HG02571 (cell line): Measurements from ENCODE around the gene AARS1.
A peak's percentile ranks its signal among the peaks of the same experiment; 100 is the strongest.
"Not testable (repeated sequence)": the region's sequence is repeated elsewhere in the genome, so short reads cannot be mapped to it uniquely, and the experiment has no call there.

Experiments
- ATAC-seq: cut with Tn5 transposase; IDR thresholded peaks from one replicate; pipeline ENCODE4 v1.9.1; 2021; ENCODE audit warnings: mild to moderate bottlenecking, moderate library complexity; ENCODE audit not compliant: unreplicated experiment

Gene AARS1

DNA sequence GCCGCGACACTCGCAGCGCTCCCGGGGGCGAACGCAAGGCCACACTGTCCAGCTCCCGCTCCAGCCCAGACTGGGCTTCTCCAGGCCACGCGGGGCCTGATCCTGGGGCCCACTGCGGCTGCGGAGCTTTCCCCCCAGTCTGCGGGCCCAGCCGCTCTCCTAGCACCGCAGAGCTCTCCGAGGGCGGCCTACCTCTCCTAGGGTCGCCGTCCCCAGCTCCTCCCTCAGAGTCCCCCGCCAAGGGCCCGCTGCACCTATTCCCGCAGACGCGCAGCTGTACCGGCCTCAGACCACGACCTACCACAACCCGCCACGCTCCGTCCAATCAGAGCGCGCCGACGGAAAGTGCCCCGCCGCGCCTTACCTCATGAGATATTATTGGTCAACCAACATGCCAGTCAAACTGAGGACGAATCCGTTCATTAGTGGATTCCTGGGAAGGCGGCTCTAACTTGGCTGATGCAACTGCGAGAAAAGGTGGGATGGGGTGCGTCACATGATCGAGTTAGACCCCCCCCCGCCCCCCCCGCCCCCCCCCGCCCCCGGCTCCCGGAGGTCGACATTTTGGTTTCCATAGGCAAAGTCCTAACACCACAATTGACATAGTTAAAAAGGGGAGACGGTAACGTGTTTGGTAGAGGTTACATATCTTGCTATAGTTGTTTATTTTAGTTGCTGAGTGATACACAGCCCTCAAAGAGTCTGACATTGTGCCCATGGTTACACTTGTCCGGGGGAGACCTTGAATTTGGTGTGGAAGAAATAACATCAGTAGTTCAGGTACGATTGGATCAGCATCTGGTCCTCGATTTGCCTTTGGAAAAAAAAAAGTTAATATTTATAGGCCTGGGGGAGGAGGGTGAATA, at the start of gene AARS1:
AARS1 (minus strand) TSS at position 278 of the 866 bp plus-strand sequence. CDS start 6,743 bp downstream, outside the sequence.
- peak; percentile 97 for ATAC-seq

DNA sequence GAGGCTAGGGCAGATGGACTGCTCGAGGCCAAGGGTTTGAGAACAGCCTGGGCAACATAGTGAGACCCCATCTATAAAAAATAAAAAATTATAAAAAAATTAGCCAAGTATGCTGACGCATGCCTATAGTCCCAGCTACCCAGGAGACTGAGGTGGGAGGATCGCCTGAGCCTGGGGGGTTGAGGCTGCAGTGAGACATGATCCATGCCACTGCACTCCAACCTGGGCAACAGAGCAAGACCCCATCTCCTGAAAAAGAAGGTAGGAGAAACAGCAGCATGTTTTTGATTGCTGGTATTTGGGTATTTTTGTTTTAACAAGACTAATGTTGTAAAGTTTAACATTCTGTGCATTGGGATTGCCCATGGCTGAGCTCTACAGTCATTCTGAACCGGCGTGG, 48.5 kb upstream of the AARS1 start:
- no peak for ATAC-seq

DNA sequence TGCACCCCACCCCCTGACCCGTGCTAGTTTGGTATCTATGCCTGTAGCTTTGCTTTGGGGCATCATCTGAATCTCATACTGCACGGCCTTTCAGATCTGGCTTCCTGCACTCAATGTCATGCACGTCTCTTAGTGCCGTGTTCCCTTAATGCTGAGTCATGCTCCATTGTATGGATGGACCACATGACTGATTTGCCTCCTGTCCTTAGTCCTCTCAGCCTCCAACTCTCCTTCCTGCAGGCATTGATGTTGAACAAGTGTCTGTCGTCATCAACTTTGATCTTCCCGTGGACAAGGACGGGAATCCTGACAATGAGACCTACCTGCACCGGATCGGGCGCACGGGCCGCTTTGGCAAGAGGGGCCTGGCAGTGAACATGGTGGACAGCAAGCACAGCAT, 43.4 kb upstream of the AARS1 start:
- ATAC-seq, result not testable (repeated sequence)

DNA sequence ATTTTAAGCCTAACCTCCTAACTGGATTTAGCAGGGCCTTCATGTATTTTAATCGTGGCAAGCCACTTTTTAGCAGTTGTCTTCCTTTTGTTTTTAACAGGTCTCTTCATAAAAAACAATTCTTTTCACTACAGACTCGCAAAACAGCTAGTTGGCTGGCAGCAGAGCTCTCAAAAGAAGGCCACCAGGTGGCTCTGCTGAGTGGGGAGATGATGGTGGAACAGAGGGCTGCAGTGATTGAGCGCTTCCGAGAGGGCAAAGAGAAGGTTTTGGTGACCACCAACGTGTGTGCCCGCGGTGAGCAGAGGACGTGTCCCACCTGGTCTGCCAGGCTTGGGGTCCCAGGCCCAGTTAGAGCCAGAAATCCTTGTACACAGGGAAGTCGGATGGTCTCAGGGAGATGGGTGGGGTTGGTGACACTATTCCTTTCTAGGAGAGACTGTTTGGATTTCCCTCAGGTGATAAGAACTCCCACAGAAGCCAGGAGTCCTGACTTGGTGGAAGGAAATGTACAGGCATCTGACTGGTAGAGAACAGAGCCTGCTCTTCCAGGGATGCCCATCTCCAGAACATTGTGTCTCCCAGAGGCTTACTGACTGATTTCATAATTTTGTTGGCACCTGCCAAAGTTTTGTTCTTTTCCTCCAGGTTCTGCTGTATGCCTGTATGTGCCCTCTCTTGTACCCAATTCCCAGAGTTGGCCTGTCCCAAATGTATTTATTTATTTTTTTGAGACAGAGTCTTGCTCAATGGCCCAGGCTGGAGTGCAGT, 42.5 kb upstream of the AARS1 start:
- no peak for ATAC-seq

DNA sequence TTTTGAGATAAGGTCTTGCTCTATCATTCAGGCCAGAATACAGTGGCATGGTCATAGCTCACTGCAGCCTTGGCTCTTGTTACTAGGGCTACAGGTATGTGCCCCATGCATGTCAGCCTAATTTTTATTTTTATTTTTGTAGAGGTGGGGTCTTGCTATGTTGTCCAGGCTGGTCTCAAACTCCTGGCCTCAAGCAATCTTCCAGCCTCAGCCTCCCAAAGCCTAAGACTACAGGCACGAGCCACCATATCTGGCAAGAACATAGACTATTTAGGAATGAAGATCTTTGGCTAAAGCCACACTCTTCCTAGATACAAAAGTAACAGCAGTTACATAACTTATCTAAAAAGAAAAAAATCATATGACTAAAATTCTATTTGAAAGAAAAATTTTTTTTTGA, 41.8 kb upstream of the AARS1 start:
- ATAC-seq, result no peak

DNA sequence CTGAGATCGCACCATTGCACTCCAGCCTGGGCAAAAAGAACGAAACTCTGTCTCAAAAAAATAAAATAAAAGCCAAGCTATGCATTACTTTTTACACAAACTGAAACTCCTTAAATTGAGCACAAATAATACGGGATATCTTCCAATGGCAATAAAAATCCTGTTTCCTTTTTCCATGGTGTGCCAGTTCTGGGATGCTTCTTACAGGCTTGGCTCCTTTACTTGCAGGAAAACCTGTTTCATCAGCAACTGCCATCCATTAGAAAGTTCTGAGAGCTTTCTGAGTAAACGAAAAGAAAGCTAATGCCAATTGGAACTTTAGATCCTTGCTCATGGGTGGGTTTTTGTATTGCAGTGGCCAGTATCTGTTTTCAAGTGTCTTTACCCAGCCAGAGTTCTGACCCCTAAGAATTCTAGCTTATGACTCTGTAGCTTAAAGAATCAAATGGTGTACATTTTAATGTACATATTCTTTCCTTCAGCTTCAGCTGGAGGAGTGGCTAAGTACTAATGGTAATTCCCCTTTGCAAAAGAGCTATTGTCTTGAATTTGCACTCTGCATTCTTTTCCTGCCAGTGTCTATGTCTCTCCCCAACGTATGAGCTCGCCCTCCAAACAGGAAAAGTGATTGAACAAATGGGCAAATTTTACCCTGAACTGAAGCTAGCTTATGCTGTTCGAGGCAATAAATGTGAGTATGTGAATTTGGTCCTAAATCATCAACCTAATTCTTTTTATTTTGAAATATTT, 35.9 kb upstream of the AARS1 start:
- no peak for ATAC-seq

DNA sequence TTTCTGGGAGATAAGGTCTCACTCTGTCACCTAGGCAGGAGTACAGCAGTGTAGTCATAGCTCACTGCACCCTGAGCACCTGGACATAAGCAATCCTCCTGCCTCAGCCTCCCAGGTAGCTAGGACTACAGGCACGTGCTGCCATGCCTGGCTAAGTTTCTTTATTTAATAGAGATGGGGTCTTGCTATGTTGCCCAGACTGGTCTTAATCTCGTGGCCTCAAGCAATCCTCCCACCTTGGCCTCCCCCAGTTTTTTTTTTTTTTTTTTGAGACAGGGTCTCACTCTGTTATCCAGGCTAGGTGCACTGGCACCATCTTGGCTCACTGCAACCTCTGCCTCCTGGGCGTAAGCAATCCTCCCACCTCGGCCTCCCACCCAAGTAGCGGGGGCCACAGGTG, 30.8 kb upstream of the AARS1 start:
- no peak for ATAC-seq

DNA sequence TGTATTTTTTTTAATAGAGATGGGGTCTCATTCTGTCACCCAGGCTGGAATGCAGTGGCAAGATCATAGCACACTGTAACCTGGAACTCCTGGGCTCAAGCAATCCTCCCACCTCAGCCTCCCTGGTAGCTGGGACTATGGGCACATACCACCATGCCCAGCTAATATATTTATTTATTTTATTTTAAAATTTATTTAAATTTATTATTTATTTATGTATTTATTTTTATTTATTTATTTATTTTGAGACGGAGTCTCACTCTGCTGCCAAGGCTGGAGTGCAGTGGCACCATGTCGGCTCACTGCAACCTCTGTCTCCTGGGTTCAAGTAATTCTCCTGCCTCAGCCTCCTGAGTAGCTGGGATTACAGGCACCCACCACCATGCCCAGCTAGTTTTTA, 18.4 kb upstream of the AARS1 start:
- not testable (repeated sequence) for ATAC-seq

DNA sequence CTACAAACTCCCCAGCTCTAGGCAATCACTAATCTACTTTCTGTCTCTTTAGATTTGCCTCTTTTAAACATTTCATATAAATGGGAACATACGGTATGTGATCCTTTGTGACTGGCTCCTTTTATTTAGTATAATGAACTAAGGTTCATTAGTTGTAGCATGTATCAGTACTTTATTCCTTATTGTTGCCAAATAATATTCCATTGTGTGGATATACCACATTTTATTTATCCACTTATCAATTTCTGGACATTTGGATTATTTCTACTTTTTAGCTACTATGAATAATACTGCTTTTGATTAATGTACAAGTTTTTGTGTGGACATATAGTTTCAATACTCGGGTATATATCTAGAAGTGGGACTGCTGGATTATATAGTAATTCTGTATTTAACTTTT, 17.6 kb upstream of the AARS1 start:
- no peak for ATAC-seq

DNA sequence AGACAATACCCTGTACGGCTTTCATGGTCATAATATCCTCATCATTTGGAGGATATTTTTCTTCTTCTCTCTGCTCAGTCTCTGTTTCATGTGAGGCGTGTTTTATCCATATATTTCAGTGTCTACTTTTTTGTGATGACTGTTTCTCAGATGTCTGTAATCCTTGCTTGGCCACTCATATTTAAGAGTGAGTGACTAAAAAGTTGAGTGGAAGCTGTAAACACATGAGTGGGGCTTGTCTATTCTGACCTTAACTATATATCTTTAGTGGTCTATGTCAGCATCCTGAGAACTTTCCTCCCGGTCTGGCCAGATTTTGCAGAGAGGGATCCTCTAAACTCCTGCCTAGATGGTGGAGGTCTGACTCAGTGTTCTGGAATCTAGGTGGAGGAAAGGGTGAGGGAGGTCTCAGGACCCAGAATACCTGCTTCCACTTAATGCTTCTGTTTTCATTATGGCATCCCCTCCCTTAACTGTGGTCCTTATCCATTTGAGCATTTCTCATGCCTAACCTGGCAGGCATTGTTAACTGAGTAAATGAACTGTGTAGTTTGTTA, 15.7 kb upstream of the AARS1 start:
- no peak for ATAC-seq

DNA sequence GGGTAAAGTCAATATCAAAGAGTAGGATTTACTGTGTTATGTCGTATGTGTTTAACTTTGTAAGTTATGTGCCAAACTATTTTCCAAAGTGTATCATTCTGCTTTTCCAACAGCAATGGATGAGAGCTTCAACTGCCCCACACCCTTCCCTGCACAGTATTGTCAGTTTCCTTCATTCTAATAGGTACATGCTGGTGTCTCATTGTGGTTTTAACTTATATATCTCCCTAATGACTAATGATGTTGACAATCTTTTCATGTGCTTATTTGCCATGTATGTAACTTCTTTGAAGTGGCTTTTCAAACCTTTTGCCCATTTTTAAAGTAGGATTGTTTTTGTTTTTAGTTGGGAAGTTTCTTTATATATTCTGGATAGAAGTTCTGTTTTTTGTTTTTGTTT, 13.4 kb upstream of the AARS1 start:
- ATAC-seq, result no peak

DNA sequence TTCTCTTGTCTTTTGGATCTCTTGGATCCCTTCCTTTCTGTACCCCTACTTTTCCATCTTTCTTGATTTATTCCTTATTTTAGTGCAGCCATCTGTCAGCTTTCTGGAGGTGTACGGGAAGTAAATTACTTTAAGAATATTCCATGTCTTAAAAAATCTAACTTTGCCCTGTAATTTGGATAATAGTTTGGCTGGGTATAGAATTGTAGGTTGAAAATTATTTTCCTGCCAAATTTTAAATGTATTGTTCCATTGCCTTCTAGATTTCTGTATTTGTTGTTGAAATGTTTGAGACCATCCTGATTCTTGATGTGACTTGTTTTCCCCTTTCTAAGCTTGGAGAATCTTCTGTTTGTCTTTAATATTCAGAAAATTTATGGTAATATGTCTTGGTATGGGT, 11.8 kb upstream of the AARS1 start:
- no peak for ATAC-seq

DNA sequence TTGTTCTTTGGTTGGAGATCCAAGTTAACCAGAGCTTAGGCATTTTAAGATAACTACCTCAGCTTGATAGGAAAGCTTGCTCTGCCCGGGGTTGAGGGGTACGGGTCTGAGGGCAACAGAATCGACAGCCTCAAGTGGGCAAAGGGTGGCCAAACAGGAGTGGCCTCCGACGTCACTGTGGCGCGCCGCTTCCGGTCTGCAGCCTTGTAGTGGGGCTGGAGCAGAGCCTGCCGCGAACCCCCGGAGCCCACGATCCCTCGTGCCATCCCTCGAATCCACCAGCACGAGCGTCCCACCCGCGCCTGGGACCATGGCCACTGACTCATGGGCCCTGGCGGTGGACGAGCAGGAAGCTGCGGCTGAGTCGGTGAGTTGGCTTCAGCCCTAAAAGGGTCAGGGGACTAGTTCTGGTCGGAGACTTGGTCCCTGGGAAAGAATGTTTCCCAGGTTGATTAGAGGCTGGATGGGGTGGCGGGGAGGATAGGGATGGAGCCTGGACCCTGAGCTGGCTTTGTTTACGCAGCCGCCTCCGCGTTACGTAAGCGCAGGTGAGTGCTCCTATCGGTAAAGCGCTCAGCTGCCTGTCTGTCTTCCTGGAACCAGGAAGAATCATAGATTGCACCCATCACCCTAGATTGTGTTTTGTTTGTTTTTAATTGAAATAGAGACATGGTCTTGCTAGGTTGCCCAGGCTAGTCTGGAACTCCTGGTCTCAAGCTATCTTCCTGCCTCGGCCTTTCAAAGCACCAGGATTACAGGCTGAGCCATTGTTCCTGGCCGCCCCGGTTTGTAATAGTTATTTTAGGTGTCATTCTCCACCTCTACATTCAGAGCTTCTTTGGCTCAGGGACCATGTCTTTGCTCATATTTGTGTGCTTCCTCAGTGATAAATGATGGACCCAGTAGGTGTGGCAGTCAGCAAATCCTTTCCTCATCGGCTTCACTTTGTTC, 10.0 kb upstream of the AARS1 start, which contains the start of gene DDX19B:
DDX19B (plus strand) TSS at position 199 of the 951 bp plus-strand sequence; CDS start at position 311, 112 bp downstream.
- peak; percentile 77 for ATAC-seq

DNA sequence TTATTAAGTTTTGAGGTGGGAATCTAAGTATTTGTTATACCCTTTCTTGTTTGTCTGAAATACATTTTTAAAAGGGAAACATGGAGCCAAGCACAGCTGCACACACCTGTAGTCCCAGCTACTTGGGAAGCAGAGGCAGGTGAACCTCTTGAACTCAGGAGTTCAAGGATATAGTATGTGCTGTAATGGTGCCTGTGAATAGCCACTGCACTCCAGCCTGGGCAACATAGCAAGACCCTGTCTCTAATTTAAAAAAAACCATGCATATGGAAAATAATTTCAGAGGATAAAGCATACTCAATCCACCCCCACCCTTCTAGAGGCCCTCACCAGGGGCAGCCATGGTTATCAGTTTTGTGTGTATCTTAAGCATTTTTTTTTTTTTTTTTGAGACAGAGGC, 6.3 kb upstream of the AARS1 start:
- ATAC-seq, result no peak

DNA sequence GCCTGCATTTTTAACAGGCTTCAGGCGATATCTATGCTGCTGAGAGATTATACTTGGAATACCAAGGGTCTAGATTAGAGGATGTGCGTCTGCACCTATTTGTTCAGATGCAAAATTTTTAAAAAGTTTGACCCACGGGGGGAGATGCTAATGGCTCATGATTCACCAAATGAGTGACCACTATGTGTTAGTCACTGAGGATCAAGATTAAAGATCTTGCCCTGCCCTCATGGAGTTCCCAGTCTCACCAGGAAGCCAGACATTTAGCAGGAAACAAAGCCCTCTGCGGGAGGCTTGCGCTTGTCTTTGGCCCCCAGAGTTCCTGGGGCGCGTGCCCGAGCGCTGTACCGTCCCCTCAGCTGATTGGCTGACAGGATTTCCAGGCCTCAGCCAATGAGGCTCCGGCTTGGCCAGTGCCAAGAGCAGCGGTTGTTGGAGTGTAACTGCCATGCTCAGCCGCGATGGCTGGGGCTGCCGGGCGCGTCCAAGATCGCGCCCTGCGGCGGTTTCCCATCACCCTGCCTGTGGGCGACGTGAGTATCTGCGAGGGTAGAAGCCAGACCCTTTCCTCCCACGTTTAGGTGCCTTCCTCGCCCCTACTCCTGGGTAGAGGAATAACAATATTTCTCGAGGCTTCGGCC, 5.2 kb upstream of the AARS1 start:
- no peak for ATAC-seq

DNA sequence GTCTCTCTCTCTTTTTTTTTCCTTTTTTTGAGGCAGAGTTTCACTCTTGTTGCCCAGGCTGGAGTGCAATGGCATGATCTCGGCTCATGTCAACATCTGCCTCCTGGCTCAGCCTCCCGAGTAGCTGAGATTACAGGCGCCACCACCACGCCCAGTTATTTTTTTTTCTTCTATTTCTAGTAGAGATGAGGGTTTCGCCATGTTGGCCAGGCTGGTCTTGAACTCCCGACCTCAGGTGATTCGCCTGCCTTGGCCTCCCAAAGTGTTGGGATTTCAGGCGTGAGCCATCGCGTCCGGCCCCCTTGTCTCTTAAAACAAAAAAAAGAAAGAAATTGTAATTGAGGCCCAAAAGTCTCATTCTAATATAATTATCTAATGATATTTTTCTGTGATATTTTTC, 2.8 kb upstream of the AARS1 start:
- not testable (repeated sequence) for ATAC-seq

DNA sequence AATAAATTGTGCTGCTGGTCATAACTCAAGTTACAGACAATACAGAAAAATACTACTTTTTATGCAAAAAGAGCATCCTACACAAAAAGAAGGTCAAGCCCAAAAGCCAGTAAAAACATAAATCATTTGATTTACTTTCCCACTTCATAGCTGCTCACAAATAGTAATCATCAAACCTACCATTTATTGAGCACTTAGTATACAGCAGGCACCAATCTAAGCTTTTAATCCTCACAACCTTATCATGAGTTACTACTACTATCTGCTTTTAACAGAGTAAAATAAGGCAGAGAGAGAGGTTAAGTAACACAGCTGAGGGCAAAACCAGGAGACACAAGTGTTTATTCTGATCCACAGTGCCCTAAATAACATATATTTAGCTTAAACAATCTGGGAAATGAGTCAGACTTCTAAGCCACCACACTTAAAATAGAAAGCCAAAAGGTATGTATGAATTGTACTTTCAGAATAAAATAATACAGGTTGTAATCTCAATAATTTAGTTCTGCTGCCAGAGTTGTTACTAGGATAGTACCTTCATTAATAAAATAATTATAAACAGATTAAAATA, 1.7 kb upstream of the AARS1 start:
- ATAC-seq, result no peak

DNA sequence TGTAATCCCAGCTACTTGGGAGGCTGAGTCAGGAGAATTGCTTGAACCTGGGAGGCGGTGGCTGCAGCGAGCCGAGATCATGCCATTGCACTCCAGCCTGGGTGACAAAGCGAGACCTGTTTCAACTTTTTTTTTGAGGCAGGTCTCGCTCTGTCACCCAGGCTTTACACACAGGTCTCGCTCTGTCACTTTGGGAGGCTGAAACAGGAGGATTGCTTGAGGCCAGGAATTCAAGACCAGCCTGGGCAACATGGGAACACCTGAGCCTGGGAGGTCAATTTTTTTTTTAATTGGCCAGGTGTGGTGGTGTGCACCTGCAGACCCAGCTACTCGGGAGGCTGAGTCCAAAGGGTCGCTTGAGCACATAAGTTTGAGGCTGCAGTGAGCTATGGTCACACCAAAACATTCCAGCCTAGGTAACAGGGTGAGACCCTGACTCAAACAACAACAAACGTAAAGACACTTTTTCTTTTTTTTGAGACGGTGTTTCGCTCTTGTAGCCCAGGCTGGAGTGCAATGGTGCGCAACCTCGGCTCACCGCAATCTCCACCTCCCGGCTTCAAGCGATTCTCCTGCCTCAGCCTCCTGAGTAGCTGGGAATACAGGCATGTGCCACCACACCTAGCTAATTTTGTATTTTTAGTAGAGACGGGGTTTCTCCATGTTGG, 1.9 kb downstream of the AARS1 start:
- not testable (repeated sequence) for ATAC-seq
